Activated naive CD4-positive, alpha-beta T cell treated with anti-CD3 and anti-CD28 coated beads, Interleukin-2, amount 10 ng/mL, durations not matched to agents 7 days and 5 days (primary cell): ENCODE data around the gene PRKACA.
A peak's percentile ranks its signal among the peaks of the same experiment; 100 is the strongest.
"Not testable (repeated sequence)": the region's sequence is repeated elsewhere in the genome, so short reads cannot be mapped to it uniquely, and the experiment has no call there.

Experiments used
- CTCF ChIA-PET: fragments of 350-600 bp; sonication (Branson Sonifier 250); formaldehyde crosslinking; loops from one replicate; lab custom pipeline; 2021; ENCODE audit warnings: antibody characterized with exemption; lab: Charles Lee
- DNase-seq: peaks from one replicate; pipeline ENCODE4 v3.0.0-alpha.2; 2020
- H3K27ac Mint-ChIP-seq: one replicate; pipeline ENCODE4 v1.8.0; 2021; ENCODE audit warnings: mild to moderate bottlenecking, moderate library complexity, mixed read lengths
- H3K27me3 Mint-ChIP-seq: one replicate; pipeline ENCODE4 v1.8.0; 2021; ENCODE audit warnings: mild to moderate bottlenecking, mixed read lengths
- H3K36me3 Mint-ChIP-seq: one replicate; pipeline ENCODE4 v1.8.0; 2021; ENCODE audit warnings: mixed read lengths
- H3K4me1 Mint-ChIP-seq: one replicate; pipeline ENCODE4 v1.8.0; 2021; ENCODE audit warnings: mixed read lengths
- H3K4me3 Mint-ChIP-seq: one replicate; pipeline ENCODE4 v1.8.0; 2021; ENCODE audit warnings: mild to moderate bottlenecking, moderate library complexity, mixed read lengths
- H3K9me3 Mint-ChIP-seq: one replicate; pipeline ENCODE4 v1.8.0; 2021; ENCODE audit warnings: mixed read lengths

Gene PRKACA

GRCh38 chr19:14155371-14155770, 37.8 kb upstream of the PRKACA start:
- no peaks in the 10 kb centered on the region for H3K27me3 Mint-ChIP-seq
- H3K27ac Mint-ChIP-seq, result no peak overlapping the region
- H3K36me3 Mint-ChIP-seq, result peaks cover 8% of the 10 kb centered on the region
- H3K9me3 Mint-ChIP-seq, result no peaks in the 10 kb centered on the region
- no peak for DNase-seq
- peaks cover 9% of the 10 kb centered on the region for H3K4me1 Mint-ChIP-seq
- H3K4me3 Mint-ChIP-seq, result no peak overlapping the region
- CTCF ChIA-PET, result no interaction called here

GRCh38 chr19:14152713-14153112, 35.2 kb upstream of the PRKACA start:
- no peaks in the 10 kb centered on the region for H3K27me3 Mint-ChIP-seq
- H3K36me3 Mint-ChIP-seq, result peaks cover 8% of the 10 kb centered on the region
- H3K4me1 Mint-ChIP-seq, result peaks cover 34% of the 10 kb centered on the region
- H3K4me3 Mint-ChIP-seq, result no peak overlapping the region
- DNase-seq, result no peak
- no peak overlapping the region for H3K27ac Mint-ChIP-seq
- CTCF ChIA-PET, result no interaction called here
- H3K9me3 Mint-ChIP-seq, result no peaks in the 10 kb centered on the region

GRCh38 chr19:14150770-14151661, 33.5 kb upstream of the PRKACA start:
- no peak overlapping the region for H3K4me3 Mint-ChIP-seq
- peak overlapping the region; percentile 96 for H3K27ac Mint-ChIP-seq

GRCh38 chr19:14150041-14150769, 32.6 kb upstream of the PRKACA start:
- Mint-ChIP-seq H3K9me3 (no peaks in the 10 kb centered on the region), H3K27ac (peak overlapping the region; percentile 96), H3K27me3 (no peaks in the 10 kb centered on the region), H3K4me3 (peak overlapping the region; percentile 81), H3K36me3 (peaks cover 8% of the 10 kb centered on the region), H3K4me1 (peaks cover 53% of the 10 kb centered on the region)
- CTCF ChIA-PET, result interaction anchor here (1.1 to 1.4 kb wide), 3 partner anchors 13 to 198 kb away, joined by 3 to 7 read pairs (median 6); partner anchors contain the start of gene ASF1B
- DNase-seq, result peak; percentile 50

More at GRCh38 chr19:14150770-14151661, 33.5 kb upstream of the PRKACA start:
- DNase-seq, result no peak
- Mint-ChIP-seq H3K27me3 (no peaks in the 10 kb centered on the region), H3K4me1 (peaks cover 45% of the 10 kb centered on the region), H3K36me3 (peaks cover 8% of the 10 kb centered on the region), H3K9me3 (no peaks in the 10 kb centered on the region)
- CTCF ChIA-PET, result interaction anchor here (1.1 to 1.4 kb wide), 3 partner anchors 14 to 197 kb away, joined by 3 to 7 read pairs (median 6); partner anchors contain the start of gene ASF1B

GRCh38 chr19:14149509-14149994, 32.0 kb upstream of the PRKACA start:
- peak; percentile 76 for DNase-seq
- H3K4me3 Mint-ChIP-seq, result peak overlapping the region; percentile 81
- peaks cover 8% of the 10 kb centered on the region for H3K36me3 Mint-ChIP-seq
- peaks cover 55% of the 10 kb centered on the region for H3K4me1 Mint-ChIP-seq
- H3K27me3 Mint-ChIP-seq, result no peaks in the 10 kb centered on the region
- H3K27ac Mint-ChIP-seq, result peak overlapping the region; percentile 96
- H3K9me3 Mint-ChIP-seq, result no peaks in the 10 kb centered on the region
- CTCF ChIA-PET, result interaction anchor here (1.0 to 2.0 kb wide), 4 partner anchors 13 to 323 kb away, joined by 3 to 11 read pairs (median 6); partner anchors contain the start of gene ASF1B

- Mint-ChIP-seq H3K36me3 (peaks cover 8% of the 10 kb centered on the region), H3K27ac (peak overlapping the region; percentile 96), H3K4me3 (peak overlapping the region; percentile 81), H3K4me1 (peaks cover 55% of the 10 kb centered on the region), H3K9me3 (no peaks in the 10 kb centered on the region), H3K27me3 (no peaks in the 10 kb centered on the region)
- CTCF ChIA-PET, result interaction anchor here (0.6 to 2.0 kb wide), 7 partner anchors 9 to 1488 kb away, joined by 3 to 11 read pairs (median 3); partner anchors contain the start of gene ASF1B
- DNase-seq, result no peak
These were observed 31.3 kb upstream of the PRKACA start for GRCh38 chr19:14148751-14149410.

GRCh38 chr19:14147797-14148605, 30.4 kb upstream of the PRKACA start:
- H3K9me3 Mint-ChIP-seq, result no peaks in the 10 kb centered on the region
- peak; percentile 66 for DNase-seq
- CTCF ChIA-PET, result interaction anchor here (0.6 to 2.0 kb wide), 6 partner anchors 8 to 1487 kb away, joined by 3 to 11 read pairs (median 4); partner anchors contain the start of gene ASF1B
- H3K36me3 Mint-ChIP-seq, result peaks cover 6% of the 10 kb centered on the region
- H3K4me3 Mint-ChIP-seq, result peak overlapping the region; percentile 81
- no peaks in the 10 kb centered on the region for H3K27me3 Mint-ChIP-seq
- peak overlapping the region; percentile 96 for H3K27ac Mint-ChIP-seq
- peaks cover 53% of the 10 kb centered on the region for H3K4me1 Mint-ChIP-seq

GRCh38 chr19:14146789-14147216, 29.2 kb upstream of the PRKACA start:
- CTCF ChIA-PET, result interaction anchor here (0.7 kb wide), 1 partner anchor 1347 kb away, joined by 3 read pairs; no protein-coding TSS in a partner anchor
- H3K27me3 Mint-ChIP-seq, result no peaks in the 10 kb centered on the region
- peak overlapping the region; percentile 65 for H3K27ac Mint-ChIP-seq
- H3K9me3 Mint-ChIP-seq, result no peaks in the 10 kb centered on the region
- peaks cover 63% of the 10 kb centered on the region for H3K4me1 Mint-ChIP-seq
- H3K4me3 Mint-ChIP-seq, result no peak overlapping the region
- peaks cover 3% of the 10 kb centered on the region for H3K36me3 Mint-ChIP-seq
- DNase-seq, result no peak

GRCh38 chr19:14146169-14146568, 28.6 kb upstream of the PRKACA start:
- not testable (repeated sequence) for H3K36me3 Mint-ChIP-seq, DNase-seq, H3K27me3 Mint-ChIP-seq, H3K4me3 Mint-ChIP-seq, H3K9me3 Mint-ChIP-seq
- Mint-ChIP-seq H3K4me1 (peaks cover 66% of the 10 kb centered on the region), H3K27ac (peak overlapping the region; percentile 81)
- CTCF ChIA-PET, result interaction anchor here (1.7 kb wide), 1 partner anchor 10 kb away, joined by 9 read pairs; the partner anchor contains the start of gene ASF1B

GRCh38 chr19:14145381-14145780, 27.8 kb upstream of the PRKACA start:
- H3K4me3 Mint-ChIP-seq, result no peak overlapping the region
- DNase-seq, result no peak
- H3K36me3 Mint-ChIP-seq, result peaks cover 3% of the 10 kb centered on the region
- H3K4me1 Mint-ChIP-seq, result peaks cover 66% of the 10 kb centered on the region
- no peak overlapping the region for H3K27ac Mint-ChIP-seq
- no peaks in the 10 kb centered on the region for H3K27me3 Mint-ChIP-seq
- H3K9me3 Mint-ChIP-seq, result no peaks in the 10 kb centered on the region
- CTCF ChIA-PET, result interaction anchor here (1.7 kb wide), 1 partner anchor 9 kb away, joined by 9 read pairs; the partner anchor contains the start of gene ASF1B

- CTCF ChIA-PET, result interaction anchor here (0.6 to 0.9 kb wide), 4 partner anchors 56 to 265 kb away, joined by 3 to 4 read pairs (median 3); no protein-coding TSS in a partner anchor
- H3K27me3 Mint-ChIP-seq, result no peaks in the 10 kb centered on the region
- H3K4me3 Mint-ChIP-seq, result no peak overlapping the region
These were observed 25.0 kb upstream of the PRKACA start for GRCh38 chr19:14142262-14143190.

GRCh38 chr19:14141041-14141440, 23.5 kb upstream of the PRKACA start:
- Mint-ChIP-seq H3K27me3 (no peaks in the 10 kb centered on the region), H3K27ac (no peak overlapping the region), H3K4me1 (peaks cover 49% of the 10 kb centered on the region), H3K4me3 (no peak overlapping the region), H3K9me3 (no peaks in the 10 kb centered on the region), H3K36me3 (peaks cover 11% of the 10 kb centered on the region)
- CTCF ChIA-PET, result interaction anchor here (0.6 to 2.7 kb wide), 2 partner anchors 196 to 207 kb away, joined by 3 to 13 read pairs; no protein-coding TSS in a partner anchor
- DNase-seq, result no peak

More at GRCh38 chr19:14142262-14143190, 25.0 kb upstream of the PRKACA start:
- Mint-ChIP-seq H3K36me3 (peaks cover 10% of the 10 kb centered on the region), H3K27ac (no peak overlapping the region), H3K4me1 (peaks cover 54% of the 10 kb centered on the region), H3K9me3 (no peaks in the 10 kb centered on the region)
- no peak for DNase-seq
